H1 (cell line): Measurements from ENCODE around the gene SOBP. TPM values are rescaled to one million over a fixed set of nuclear protein-coding genes. Genes with fewer than 3 reads are reported as not detected.

ENCODE experiments used
- CTCF ChIA-PET: fragments of 300-600 bp; sonication (Branson Sonifier 250); formaldehyde crosslinking; loops from one replicate; lab custom pipeline; 2021; ENCODE audit not compliant: partially characterized antibody; lab: Charles Lee
- POLR2A ChIA-PET: fragments of 300-600 bp; sonication (Branson Sonifier 250); formaldehyde crosslinking; loops from one replicate; lab custom pipeline; 2021; ENCODE audit warnings: inconsistent platforms; ENCODE audit not compliant: partially characterized antibody; lab: Charles Lee
- DNase-seq, 2 experiments: peaks; one replicate each; pipeline versions ENCODE4 v3.0.0 to v3.0.0-alpha.2; 2010 to 2022; ENCODE audit warnings: low spot score in 2 of 2, low read depth in 1 of 2, mixed read lengths in 1 of 2
- FAIRE-seq: peaks from 2 replicates; lab custom pipeline; 2011; peaks lifted over from hg19 to GRCh38; lab: Jason Lieb, UNC
- H2AFZ ChIP-seq: 2 replicates; pipeline ENCODE4 v1.8.1; 2012; ENCODE audit warnings: low read length, inconsistent platforms
- H2AK5ac ChIP-seq: 2 replicates; pipeline ENCODE4 v1.6.1; 2013; ENCODE audit warnings: low read depth, low read length
- H2BK120ac ChIP-seq: replicated peaks from 2 replicates; pipeline ENCODE3; 2013; ENCODE audit warnings: low read depth, low read length, inconsistent platforms
- H2BK12ac ChIP-seq: 2 replicates; pipeline ENCODE4 v1.6.1; 2013; ENCODE audit warnings: low read depth, low read length
- H2BK15ac ChIP-seq: 2 replicates; pipeline ENCODE4 v1.6.1; 2013; ENCODE audit warnings: low read length
- H2BK20ac ChIP-seq: 2 replicates; pipeline ENCODE4 v1.6.1; 2013; ENCODE audit warnings: low read length
- H2BK5ac ChIP-seq: 2 replicates; pipeline ENCODE4 v1.6.1; 2013; ENCODE audit warnings: low read depth, low read length
- H3K14ac ChIP-seq: 2 replicates; pipeline ENCODE4 v1.6.1; 2013; ENCODE audit warnings: inconsistent platforms; ENCODE audit not compliant: insufficient read length
- H3K18ac ChIP-seq: 2 replicates; pipeline ENCODE4 v1.6.1; 2013; ENCODE audit warnings: low read length; ENCODE audit errors: extremely low read depth
- H3K23ac ChIP-seq: 2 replicates; pipeline ENCODE4 v1.6.1; 2013; ENCODE audit warnings: inconsistent platforms; ENCODE audit not compliant: insufficient read length
- H3K23me2 ChIP-seq: 2 replicates; pipeline ENCODE4 v1.6.1; 2013; ENCODE audit warnings: low read depth, low read length
- H3K27ac ChIP-seq: 2 replicates; pipeline ENCODE4 v1.6.1; 2011; ENCODE audit warnings: low read depth, low read length, inconsistent platforms
- H3K27me3 ChIP-seq, 4 experiments: replicated peaks in 1 of 4; 1 replicate in 1 of 4; 2 replicates in 3 of 4; pipeline versions ENCODE4 v1.6.1 to v1.8.1; 2011 to 2013; ENCODE audit warnings: low read length in 3 of 4, mild to moderate bottlenecking in 3 of 4, inconsistent platforms in 2 of 4, mixed read lengths in 2 of 4, moderate library complexity in 1 of 4; ENCODE audit not compliant: control insufficient read depth in 3 of 4, insufficient read depth in 3 of 4; ENCODE audit errors: extremely low read depth in 1 of 4
- H3K36me3 ChIP-seq, 4 experiments: 2 replicates each; pipeline versions ENCODE4 v1.6.1 to v1.8.1; 2011 to 2013; ENCODE audit warnings: mild to moderate bottlenecking in 4 of 4, low read length in 3 of 4, moderate library complexity in 2 of 4, control low read depth in 1 of 4, inconsistent platforms in 1 of 4; ENCODE audit not compliant: insufficient read depth in 4 of 4, control insufficient read depth in 2 of 4
- H3K4ac ChIP-seq: replicated peaks from 2 replicates; pipeline ENCODE3; 2013; ENCODE audit warnings: low read length, low read depth, mixed read lengths, inconsistent platforms; ENCODE audit not compliant: insufficient read length
- H3K4me1 ChIP-seq, 4 experiments: replicated peaks in 1 of 4; 1 replicate in 1 of 4; 2 replicates in 3 of 4; pipeline versions ENCODE4 v1.6.1 to v1.8.1; 2011 to 2013; ENCODE audit warnings: low read length in 3 of 4, inconsistent platforms in 2 of 4, mixed read lengths in 1 of 4; ENCODE audit not compliant: insufficient read depth in 4 of 4, control insufficient read depth in 3 of 4
- H3K4me2 ChIP-seq, 2 experiments: 2 replicates each; pipeline versions ENCODE4 v1.6.1 to v1.8.1; 2011 to 2013; ENCODE audit warnings: low read depth in 2 of 2, low read length in 2 of 2, control low read depth in 1 of 2, inconsistent platforms in 1 of 2, mild to moderate bottlenecking in 1 of 2; ENCODE audit not compliant: insufficient read depth in 1 of 2
- H3K4me3 ChIP-seq, 4 experiments: fragments of 200-600, 300-600 bp in 1 of 4; sonication (generic), shearing (Covaris generic), sonication (Bioruptor Twin) in 1 of 4; 2 replicates each; pipeline versions ENCODE4 v1.5.1 to v1.8.1; 2011 to 2016; ENCODE audit warnings: low read length in 4 of 4, low read depth in 3 of 4, control low read depth in 2 of 4, inconsistent platforms in 2 of 4, mild to moderate bottlenecking in 2 of 4, mixed read lengths in 1 of 4, moderate library complexity in 1 of 4; ENCODE audit not compliant: insufficient read depth in 2 of 4; ENCODE audit errors: extremely low read depth in 1 of 4
- H3K56ac ChIP-seq: replicated peaks from 2 replicates; pipeline ENCODE3; 2013; ENCODE audit warnings: low read depth, mild to moderate bottlenecking, mixed read lengths, low read length, inconsistent platforms; ENCODE audit not compliant: insufficient read length
- H3K79me1 ChIP-seq: 2 replicates; pipeline ENCODE4 v1.6.1; 2013; ENCODE audit warnings: low read depth, low read length, control low read depth
- H3K79me2 ChIP-seq, 2 experiments: 2 replicates each; pipeline versions ENCODE4 v1.6.1 to v1.8.1; 2012 to 2013; ENCODE audit warnings: low read length in 2 of 2, mild to moderate bottlenecking in 2 of 2, inconsistent platforms in 1 of 2; ENCODE audit not compliant: insufficient read depth in 2 of 2, control insufficient read depth in 1 of 2
- H3K9ac ChIP-seq, 4 experiments: replicated peaks in 1 of 4; 1 replicate in 1 of 4; 2 replicates in 3 of 4; pipeline versions ENCODE4 v1.6.1 to v1.8.1; 2011 to 2013; ENCODE audit warnings: low read depth in 3 of 4, low read length in 3 of 4, control low read depth in 2 of 4, mild to moderate bottlenecking in 2 of 4, moderate library complexity in 2 of 4, inconsistent platforms in 1 of 4; ENCODE audit errors: extremely low read depth in 1 of 4
- H3K9me3 ChIP-seq, 2 experiments: 2 replicates each; pipeline versions ENCODE4 v1.6.1 to v1.8.1; 2012 to 2013; ENCODE audit warnings: mild to moderate bottlenecking in 2 of 2, moderate library complexity in 2 of 2, control low read depth in 1 of 2, inconsistent platforms in 1 of 2, low read depth in 1 of 2, low read length in 1 of 2, mixed read lengths in 1 of 2; ENCODE audit not compliant: insufficient read depth in 2 of 2
- H4K20me1 ChIP-seq, 2 experiments: replicated peaks in 1 of 2; 2 replicates each; pipeline versions ENCODE3 to v1.8.1; 2011 to 2013; ENCODE audit warnings: inconsistent platforms in 2 of 2, low read length in 2 of 2, mild to moderate bottlenecking in 1 of 2; ENCODE audit not compliant: insufficient read depth in 2 of 2, control insufficient read depth in 1 of 2
- H4K5ac ChIP-seq: 2 replicates; pipeline ENCODE4 v1.6.1; 2013; ENCODE audit warnings: low read length, low read depth, mixed read lengths, inconsistent platforms; ENCODE audit not compliant: insufficient read length
- H4K8ac ChIP-seq: 2 replicates; pipeline ENCODE4 v1.8.0; 2013; ENCODE audit warnings: mild to moderate bottlenecking, moderate library complexity, low read length, inconsistent platforms; ENCODE audit not compliant: insufficient read depth; ENCODE audit errors: extremely low read depth
- H4K91ac ChIP-seq: replicated peaks from 2 replicates; pipeline ENCODE3; 2013; ENCODE audit warnings: low read length, mixed read lengths, inconsistent platforms; ENCODE audit not compliant: insufficient read length
- CBX8 ChIP-seq: fragments of 300-800, 300-1000 bp; sonication (generic); IDR thresholded peaks from 2 replicates; pipeline ENCODE4 v1.7.1; 2016; ENCODE audit warnings: low read depth, low read length, borderline replicate concordance
- CHD1 ChIP-seq: IDR thresholded peaks from 2 replicates; pipeline ENCODE4 v1.6.1; 2012; ENCODE audit warnings: low read depth, low read length, improper control_type of control experiment
- FOSL1 ChIP-seq: IDR thresholded peaks from 2 replicates; pipeline ENCODE4 v1.6.1; 2011; ENCODE audit warnings: mild to moderate bottlenecking, low read depth, low read length, moderate library complexity; ENCODE audit not compliant: insufficient read depth
- NANOG ChIP-seq: IDR thresholded peaks from 2 replicates; pipeline ENCODE4 v1.6.1; 2011; ENCODE audit warnings: low read length, low read depth, mild to moderate bottlenecking, inconsistent platforms; ENCODE audit not compliant: insufficient read depth, poor library complexity, severe bottlenecking
- POLR2AphosphoS5 ChIP-seq: IDR thresholded peaks from 2 replicates; pipeline ENCODE4 v1.6.1; 2011; ENCODE audit warnings: low read depth, low read length
- RBBP5 ChIP-seq: IDR thresholded peaks from 2 replicates; pipeline ENCODE4 v1.7.1; 2012; ENCODE audit warnings: low read depth, mild to moderate bottlenecking, inconsistent platforms, low read length, moderate library complexity, borderline replicate concordance
- RNF2 ChIP-seq: fragments of 200-900, 300-1000 bp; sonication (generic); IDR thresholded peaks from 2 replicates; pipeline ENCODE4 v1.7.1; 2016; ENCODE audit warnings: borderline replicate concordance, low read depth, mild to moderate bottlenecking, antibody characterized with exemption, low read length; ENCODE audit not compliant: poor library complexity, severe bottlenecking; ENCODE audit errors: missing control alignments
- SP1 ChIP-seq: IDR thresholded peaks from 2 replicates; pipeline ENCODE4 v1.6.1; 2011; ENCODE audit warnings: low read depth, low read length
- SP4 ChIP-seq: IDR thresholded peaks from 2 replicates; pipeline ENCODE4 v1.6.1; 2012; ENCODE audit warnings: low read length, inconsistent platforms
- SUZ12 ChIP-seq: fragments of 200-600 bp; sonication (generic); IDR thresholded peaks from 2 replicates; pipeline ENCODE4 v1.6.1; 2012; ENCODE audit warnings: mild to moderate bottlenecking, inconsistent platforms, low read length, moderate library complexity, mixed read lengths
- TEAD4 ChIP-seq: IDR thresholded peaks from 2 replicates; pipeline ENCODE4 v1.6.1; 2012; ENCODE audit warnings: low read depth, low read length, inconsistent platforms, mixed read lengths
- WGBS, 2 experiments: shearing (Covaris generic) in 1 of 2; methylation state at CpG; one replicate each; pipeline versions ENCODE4 v1.1.6 to v1.1.7; 2013 to 2015; ENCODE audit warnings: low lambda C conversion rate in 2 of 2, mixed read lengths in 2 of 2, inconsistent platforms in 1 of 2, low coverage in 1 of 2, missing lambda C conversion rate in 1 of 2; ENCODE audit not compliant: insufficient replicate concordance in 2 of 2, insufficient coverage in 1 of 2, insufficient read length in 1 of 2; ENCODE audit errors: extremely low coverage in 1 of 2, missing lambda C conversion rate in 1 of 2; 5-methylcytosine and 5-hydroxymethylcytosine counted together
- polyA plus RNA-seq, 7 experiments: library from polyadenylated mRNA; depleted of rRNA in 3 of 7; stranded (reverse) in 5 of 7; unstranded in 2 of 7; fragments of >200 nt in 5 of 7; fragments of 200-250 nt in 2 of 7; gene quantifications; 1 replicate in 5 of 7; 2 replicates in 1 of 7; 4 replicates in 1 of 7; pipeline versions ENCODE4 v1.2.1 to v1.2.3, GENCODE V29; 2011 to 2013; ENCODE audit warnings: missing spikeins in 2 of 7, mixed read lengths in 2 of 7
- total RNA-seq: library from RNA; stranded (reverse); fragmentation: NEBNext Ultra II Directional; extraction: Animal tissue kit (Norgen Biotek cat#: 25700); gene quantifications from 2 replicates; pipeline ENCODE4 v1.2.1, GENCODE V29; 2021

The SOBP gene
- total and polyA plus RNA-seq, 2 of the 8 experiments (the other 6 are each of a cell fraction or from before 2014, with no cell fraction given) = 0.45 to 6.2 TPM

DNA sequence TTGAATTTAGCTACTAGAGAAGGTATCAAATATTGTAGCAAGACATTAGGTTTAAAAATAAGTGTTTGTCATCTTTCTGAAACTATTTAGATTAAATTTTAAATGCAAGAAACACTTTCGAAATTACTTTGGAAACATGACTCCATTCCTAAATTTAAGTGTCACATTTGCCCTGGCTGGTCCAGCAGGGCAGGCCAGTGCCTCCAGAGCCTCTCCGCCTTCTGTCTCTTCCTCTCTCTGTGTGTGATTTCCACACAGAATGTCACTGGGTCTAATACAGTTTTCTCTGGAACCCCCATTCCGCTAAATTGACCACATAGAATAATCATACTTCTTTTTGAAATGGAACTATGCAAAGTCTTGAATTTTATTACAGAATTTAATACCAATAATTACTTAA, 111.5 kb downstream of the SOBP start:
- CTCF ChIA-PET = interaction anchor here (0.8 to 1.4 kb wide), 2 partner anchors 24 to 92 kb away, joined by 3 to 4 read pairs; no protein-coding TSS in a partner anchor
- H3K23ac ChIP-seq = no peak overlapping the region
- H3K4me2 ChIP-seq = no peak overlapping the region; a peak in 1 of 4 replicates

More for the DNA sequence above, 111.5 kb downstream of the SOBP start:
- POLR2A ChIA-PET = interaction anchor here (0.8 kb wide), 1 partner anchor 11 kb away, joined by 4 read pairs; no protein-coding TSS in a partner anchor
- H3K9me3 ChIP-seq = no peaks in the 10 kb centered on the region
- H3K9ac ChIP-seq = no peak overlapping the region
- no peak overlapping the region for H3K14ac ChIP-seq
- no peak overlapping the region for H3K56ac ChIP-seq
- no peak overlapping the region for H3K4me3 ChIP-seq
- no peaks in the 10 kb centered on the region for H3K27me3 ChIP-seq
- 85% methylated on average over 3 of the region's 3 CpGs; no CpG with 5 or more reads in 1 of the 2 experiments for WGBS, 2 experiments
- H4K8ac ChIP-seq = no peak overlapping the region
- DNase-seq = no peak
- no peaks in the 10 kb centered on the region for H3K23me2 ChIP-seq
- peaks cover 2 to 26% (median 15%) of the 10 kb centered on the region in 4 experiments for H3K4me1 ChIP-seq
- H2BK120ac ChIP-seq = no peak overlapping the region
- no peak overlapping the region for H4K5ac ChIP-seq
- no peak for FAIRE-seq
- no peaks in the 10 kb centered on the region for H3K79me1 ChIP-seq
- no peak overlapping the region for H4K91ac ChIP-seq
- H3K18ac ChIP-seq = no peak overlapping the region
- no peaks in the 10 kb centered on the region for H4K20me1 ChIP-seq
- TF ChIP-seq SP4 (no peak), NANOG (no peak), RNF2 (no peak), POLR2AphosphoS5 (no peak), TEAD4 (no peak), FOSL1 (no peak), SUZ12 (no peak), CHD1 (no peak), SP1 (no peak), CBX8 (no peak), RBBP5 (no peak)
- H3K4ac ChIP-seq = no peak overlapping the region
- no peak overlapping the region for H2BK15ac ChIP-seq
- no peaks in the 10 kb centered on the region for H3K36me3 ChIP-seq
- no peak overlapping the region for H2BK12ac ChIP-seq
- H2BK20ac ChIP-seq = no peak overlapping the region
- no peak overlapping the region for H2AK5ac ChIP-seq
- H2BK5ac ChIP-seq = no peak overlapping the region
- no peaks in the 10 kb centered on the region for H3K79me2 ChIP-seq
- no peak overlapping the region for H2AFZ ChIP-seq
- no peak overlapping the region for H3K27ac ChIP-seq
